Keratinocyte (primary cell): ENCODE measurements around the gene HSD17B1. TPM values are rescaled to one million over a fixed set of nuclear protein-coding genes. Genes with fewer than 3 reads are reported as not detected.

Experiments
- DNase-seq: peaks from one replicate; pipeline ENCODE4 v3.0.0-alpha.2; 2011; ENCODE audit warnings: low read depth, missing footprints, low spot score
- FAIRE-seq: peaks from 2 replicates; lab custom pipeline; 2011; peaks lifted over from hg19 to GRCh38; lab: Jason Lieb, UNC
- H2AFZ ChIP-seq: 2 replicates; pipeline ENCODE4 v1.6.0; 2012; ENCODE audit warnings: low read length, control low read depth, inconsistent platforms; ENCODE audit not compliant: control insufficient read depth
- H3K27ac ChIP-seq: 2 replicates; pipeline ENCODE4 v1.5.1; 2011; ENCODE audit warnings: low read length; ENCODE audit not compliant: control insufficient read depth, insufficient read depth
- H3K27me3 ChIP-seq: 3 replicates; pipeline ENCODE4 v1.6.0; 2011; ENCODE audit warnings: low read length; ENCODE audit not compliant: control insufficient read depth, insufficient read depth; ENCODE audit errors: extremely low read depth
- H3K36me3 ChIP-seq, 2 experiments: 2 replicates in 1 of 2; 3 replicates in 1 of 2; pipeline ENCODE4 v1.5.1; 2011; ENCODE audit warnings: low read length in 2 of 2, mild to moderate bottlenecking in 1 of 2; ENCODE audit not compliant: control insufficient read depth in 2 of 2, insufficient read depth in 2 of 2; ENCODE audit errors: extremely low read depth in 1 of 2
- H3K4me1 ChIP-seq: 3 replicates; pipeline ENCODE4 v1.5.1; 2011; ENCODE audit warnings: low read length; ENCODE audit not compliant: control insufficient read depth, insufficient read depth; ENCODE audit errors: extremely low read depth
- H3K4me2 ChIP-seq: 3 replicates; pipeline ENCODE4 v1.6.0; 2011; ENCODE audit warnings: low read depth, low read length; ENCODE audit not compliant: control insufficient read depth, insufficient read depth; ENCODE audit errors: extremely low read depth
- H3K4me3 ChIP-seq, 3 experiments: fragments of 200-600 bp in 1 of 3; sonication (generic) in 1 of 3; 2 replicates in 2 of 3; 3 replicates in 1 of 3; pipeline ENCODE4 v1.5.1; 2011 to 2016; ENCODE audit warnings: low read length in 3 of 3, mild to moderate bottlenecking in 3 of 3, control low read depth in 2 of 3, inconsistent platforms in 1 of 3, low read depth in 1 of 3, mixed read lengths in 1 of 3, mixed run types in 1 of 3, moderate library complexity in 1 of 3; ENCODE audit not compliant: control insufficient read depth in 2 of 3, insufficient read depth in 2 of 3; ENCODE audit errors: extremely low read depth in 1 of 3
- H3K79me2 ChIP-seq: 2 replicates; pipeline ENCODE4 v1.6.0; 2012; ENCODE audit warnings: low read length; ENCODE audit not compliant: control insufficient read depth, insufficient read depth
- H3K9ac ChIP-seq: 3 replicates; pipeline ENCODE4 v1.6.0; 2011; ENCODE audit warnings: low read length; ENCODE audit not compliant: control insufficient read depth, insufficient read depth; ENCODE audit errors: extremely low read depth
- H3K9me1 ChIP-seq: 3 replicates; pipeline ENCODE4 v1.6.0; 2011; ENCODE audit warnings: low read length; ENCODE audit not compliant: control insufficient read depth, insufficient read depth; ENCODE audit errors: extremely low read depth
- H3K9me3 ChIP-seq: 2 replicates; pipeline ENCODE4 v1.5.1; 2012; ENCODE audit warnings: low read depth, low read length; ENCODE audit not compliant: control insufficient read depth
- H4K20me1 ChIP-seq: 3 replicates; pipeline ENCODE4 v1.6.0; 2011; ENCODE audit warnings: low read length; ENCODE audit not compliant: control insufficient read depth, insufficient read depth; ENCODE audit errors: extremely low read depth
- CTCF ChIP-seq, 3 experiments: IDR thresholded peaks in 1 of 3; conservative IDR thresholded peaks in 1 of 3; optimal IDR thresholded peaks in 1 of 3; 2 replicates in 2 of 3; 3 replicates in 1 of 3; pipeline versions ENCODE3 to v1.5.1; 2011; ENCODE audit warnings: low read length in 3 of 3, mild to moderate bottlenecking in 3 of 3, moderate library complexity in 2 of 3, control low read depth in 1 of 3, inconsistent platforms in 1 of 3; ENCODE audit not compliant: insufficient read depth in 2 of 3; ENCODE audit errors: extremely low read depth in 1 of 3
- EZH2 ChIP-seq: IDR thresholded peaks from one replicate; pipeline ENCODE4 v1.6.1; 2012; ENCODE audit warnings: inconsistent platforms, mild to moderate bottlenecking, low read length, moderate library complexity
- dilution Hi-C: fragments of 300-500 bp; cut with MboI; formaldehyde crosslinking; loops from one replicate; pipeline ENCODE4 v1.7.0; 2020; ENCODE audit warnings: low sequenced_read_pairs; ENCODE audit not compliant: extremely low pct_ligation_motif_present
- polyA plus RNA-seq, 5 experiments: library from polyadenylated mRNA; depleted of rRNA in 3 of 5; stranded (reverse) in 3 of 5; stranded (forward) in 1 of 5; unstranded in 1 of 5; fragments of >200 nt; gene quantifications; 1 replicate in 1 of 5; 2 replicates in 3 of 5; 3 replicates in 1 of 5; pipeline versions ENCODE4 v1.2.1 to v1.2.3, GENCODE V29; 2011 to 2012; ENCODE audit warnings: missing spikeins in 2 of 5, low read depth in 1 of 5, low replicate concordance in 1 of 5

The HSD17B1 gene
- polyA plus RNA-seq, 1 donor (not counting 4 experiments of a cell fraction or from before 2014, with no cell fraction given): 5.3 TPM

- FAIRE-seq (no peak), DNase-seq (no peak)
- TF ChIP-seq EZH2: no peak
- no peak for TF ChIP-seq CTCF (optimal IDR thresholded peaks at IDR 0.05 in 1 of 3, IDR thresholded peaks at IDR 0.05 in 1 of 3, conservative IDR thresholded peaks at IDR 0.05 in 1 of 3; ENCODE audit: extremely low read depth in 1 of 3, insufficient read depth in 2 of 3, low read length in 3 of 3)
- dilution Hi-C loops: no loop called here
- Histone ChIP-seq H3K27me3 (no peaks in the 10 kb centered on the region), H3K36me3 (peaks cover 39 to 47% of the 10 kb centered on the region in 2 experiments), H4K20me1 (no peaks in the 10 kb centered on the region), H3K4me1 (peaks cover 12% of the 10 kb centered on the region), H3K79me2 (peaks cover 48% of the 10 kb centered on the region), H3K4me2 (no peak overlapping the region), H3K4me3 (no peak overlapping the region), H2AFZ (no peak overlapping the region), H3K9me3 (no peaks in the 10 kb centered on the region), H3K9ac (no peak overlapping the region), H3K9me1 (no peaks in the 10 kb centered on the region), H3K27ac (no peak overlapping the region)
These were observed 20.4 kb downstream of the HSD17B1 start for GRCh38 chr17:42573095-42573494.

GRCh38 chr17:42574463-42574862 lies 21.7 kb downstream of the HSD17B1 start:
- Histone ChIP-seq H3K79me2 (peaks cover 40% of the 10 kb centered on the region), H3K27ac (no peak overlapping the region)

More at GRCh38 chr17:42574463-42574862, 21.7 kb downstream of the HSD17B1 start:
- dilution Hi-C loops: no loop called here
- no peaks in the 10 kb centered on the region for H3K9me3 ChIP-seq
- no peaks in the 10 kb centered on the region for H3K9me1 ChIP-seq
- H3K4me1 ChIP-seq: peaks cover 18% of the 10 kb centered on the region
- H3K4me2 ChIP-seq: no peak overlapping the region
- FAIRE-seq (no peak), DNase-seq (no peak)
- no peak for TF ChIP-seq CTCF (optimal IDR thresholded peaks at IDR 0.05 in 1 of 3, IDR thresholded peaks at IDR 0.05 in 1 of 3, conservative IDR thresholded peaks at IDR 0.05 in 1 of 3; ENCODE audit: extremely low read depth in 1 of 3, insufficient read depth in 2 of 3, low read length in 3 of 3)
- TF ChIP-seq EZH2: no peak
- no peaks in the 10 kb centered on the region for H3K27me3 ChIP-seq
- H3K4me3 ChIP-seq: no peak overlapping the region
- H3K9ac ChIP-seq: no peak overlapping the region
- H4K20me1 ChIP-seq: no peaks in the 10 kb centered on the region
- peaks cover 31 to 34% of the 10 kb centered on the region in 2 experiments for H3K36me3 ChIP-seq
- H2AFZ ChIP-seq: no peak overlapping the region
